Suprapubic skin (tissue), 2 donors: ENCODE data around the gene SNAPC1.

Experiments used
- EP300 ChIP-seq: sonication (generic); formaldehyde crosslinking; IDR thresholded peaks from one replicate; pipeline ENCODE4 v1.6.1; 2017; ENCODE audit warnings: antibody characterized with exemption
- POLR2A ChIP-seq, 2 donors: fragments of 450-650 bp; IDR thresholded peaks; one replicate each; pipeline ENCODE4 v1.6.1; 2017; ENCODE audit warnings: antibody characterized with exemption in 2 of 2, mild to moderate bottlenecking in 2 of 2, moderate library complexity in 2 of 2

DNA sequence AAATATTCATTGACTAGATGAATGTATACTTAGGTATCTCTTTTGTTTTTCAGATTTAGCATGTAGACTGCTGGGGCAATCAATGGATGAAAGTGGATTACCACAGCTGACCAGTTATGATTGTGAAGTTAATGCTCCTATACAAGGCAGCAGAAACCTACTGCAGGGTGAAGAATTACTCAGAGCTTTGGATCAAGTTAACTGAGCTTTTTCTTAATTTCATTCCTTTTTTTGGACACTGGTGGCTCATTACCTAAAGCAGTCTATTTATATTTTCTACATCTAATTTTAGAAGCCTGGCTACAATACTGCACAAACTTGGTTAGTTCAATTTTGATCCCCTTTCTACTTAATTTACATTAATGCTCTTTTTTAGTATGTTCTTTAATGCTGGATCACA is 15.3 kb upstream of the SNAPC1 start:
- no peak for TF ChIP-seq POLR2A (IDR thresholded peaks at IDR 0.05)
- no peak for TF ChIP-seq EP300
